Measurements from ENCODE around the gene SH3GL1.

SH3GL1 gene

GRCh38 chr19:4362101-4362828 lies 38.1 kb downstream of the SH3GL1 start:
- no peak for TF ChIP-seq CTCF (IDR thresholded peaks at IDR 0.05; ENCODE audit: low read depth, low read length, missing control alignments)
- no peak overlapping the region for H3K4me3 ChIP-seq (replicated peaks; ENCODE audit: low read depth, low read length)
- DNase-seq (ENCODE audit: extremely low read depth, low read depth): no peak

- no peak for TF ChIP-seq CTCF (IDR thresholded peaks at IDR 0.05; ENCODE audit: low read depth, low read length, missing control alignments)
- no peak overlapping the region for H3K4me3 ChIP-seq (replicated peaks; ENCODE audit: low read depth, low read length)
- no peak for DNase-seq (ENCODE audit: extremely low read depth, low read depth)
Measured at GRCh38 chr19:4361152-4362046, 38.9 kb downstream of the SH3GL1 start.

DNA sequence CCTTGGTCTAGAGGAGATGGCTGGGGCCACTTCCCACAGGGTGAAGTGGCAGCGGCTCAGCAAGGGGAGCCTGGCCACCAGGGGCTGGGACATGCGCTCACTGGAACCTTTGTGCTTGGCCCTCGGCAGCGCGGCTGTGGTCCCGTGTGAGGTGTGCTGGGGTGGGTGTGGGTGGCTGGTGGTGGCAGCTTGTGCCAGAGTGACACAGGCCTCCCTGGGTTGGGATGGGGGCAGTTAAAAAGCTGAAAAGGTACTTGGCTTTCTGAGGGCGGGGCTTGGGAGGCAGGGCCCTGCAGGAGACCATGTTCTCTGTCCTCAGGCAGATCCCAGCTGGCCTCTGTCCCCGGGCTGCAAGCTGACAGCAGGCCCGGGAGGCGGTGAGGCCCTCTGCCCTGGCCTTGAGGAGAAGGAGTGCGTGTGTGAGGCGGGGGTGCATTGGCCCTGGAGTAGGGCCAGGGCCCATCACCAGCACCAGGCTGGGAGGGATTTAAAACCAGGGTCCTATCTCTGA lies 39.7 kb downstream of the SH3GL1 start:
- no peak for DNase-seq (ENCODE audit: extremely low read depth, low read depth)
- no peak for TF ChIP-seq CTCF (IDR thresholded peaks at IDR 0.05; ENCODE audit: low read depth, low read length, missing control alignments)
- H3K4me3 ChIP-seq (replicated peaks; ENCODE audit: low read depth, low read length): no peak overlapping the region

DNA sequence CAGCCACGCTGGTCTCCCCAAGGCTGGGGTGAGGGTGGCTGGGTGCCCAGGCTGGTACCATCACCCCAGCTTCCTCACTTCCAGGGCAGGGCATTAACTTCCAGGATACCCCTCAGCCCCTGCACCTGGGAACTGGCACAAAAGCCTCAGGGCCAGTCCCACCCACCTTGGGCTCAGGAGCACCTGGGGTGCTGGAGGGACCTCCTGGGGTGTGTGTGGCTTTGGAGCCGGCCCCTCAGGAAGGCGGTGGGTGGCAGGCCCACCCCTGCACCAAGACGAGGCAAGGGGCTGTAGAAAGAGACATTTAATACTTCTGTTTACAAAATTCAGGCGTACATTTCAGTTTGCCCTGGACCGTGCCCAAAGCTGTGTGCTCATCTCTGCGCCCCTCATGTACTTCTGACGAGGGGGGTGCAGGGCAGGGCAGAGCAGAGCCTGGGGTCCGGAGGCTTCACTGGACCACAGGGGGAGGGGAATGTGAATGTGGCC lies 40.2 kb downstream of the SH3GL1 start:
- H3K4me3 ChIP-seq (replicated peaks; ENCODE audit: low read depth, low read length): no peak overlapping the region
- no peak for TF ChIP-seq CTCF (IDR thresholded peaks at IDR 0.05; ENCODE audit: low read depth, low read length, missing control alignments)
- DNase-seq (ENCODE audit: extremely low read depth, low read depth): no peak

DNA sequence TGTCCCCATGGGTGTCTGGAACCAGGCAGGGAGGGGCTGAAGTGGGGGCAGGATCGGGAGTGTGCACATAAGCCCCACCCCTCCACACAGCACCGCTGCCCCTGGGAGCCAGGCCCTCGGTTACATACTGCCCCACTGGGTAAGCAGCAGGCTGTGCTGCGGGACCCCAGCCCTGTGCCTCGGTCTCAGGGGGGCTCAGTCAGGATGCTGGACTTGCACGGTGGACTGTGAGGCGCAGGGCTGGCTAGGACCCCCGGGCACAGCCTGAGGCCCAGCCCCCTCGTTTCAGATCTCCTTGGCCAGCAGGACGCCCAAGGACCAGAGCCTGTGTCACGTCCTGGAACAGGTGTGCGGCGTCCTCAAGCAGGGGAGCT lies 40.7 kb downstream of the SH3GL1 start:
- no peak for DNase-seq (ENCODE audit: extremely low read depth, low read depth)
- no peak for TF ChIP-seq CTCF (IDR thresholded peaks at IDR 0.05; ENCODE audit: low read depth, low read length, missing control alignments)
- H3K4me3 ChIP-seq (replicated peaks; ENCODE audit: low read depth, low read length): no peak overlapping the region

DNA sequence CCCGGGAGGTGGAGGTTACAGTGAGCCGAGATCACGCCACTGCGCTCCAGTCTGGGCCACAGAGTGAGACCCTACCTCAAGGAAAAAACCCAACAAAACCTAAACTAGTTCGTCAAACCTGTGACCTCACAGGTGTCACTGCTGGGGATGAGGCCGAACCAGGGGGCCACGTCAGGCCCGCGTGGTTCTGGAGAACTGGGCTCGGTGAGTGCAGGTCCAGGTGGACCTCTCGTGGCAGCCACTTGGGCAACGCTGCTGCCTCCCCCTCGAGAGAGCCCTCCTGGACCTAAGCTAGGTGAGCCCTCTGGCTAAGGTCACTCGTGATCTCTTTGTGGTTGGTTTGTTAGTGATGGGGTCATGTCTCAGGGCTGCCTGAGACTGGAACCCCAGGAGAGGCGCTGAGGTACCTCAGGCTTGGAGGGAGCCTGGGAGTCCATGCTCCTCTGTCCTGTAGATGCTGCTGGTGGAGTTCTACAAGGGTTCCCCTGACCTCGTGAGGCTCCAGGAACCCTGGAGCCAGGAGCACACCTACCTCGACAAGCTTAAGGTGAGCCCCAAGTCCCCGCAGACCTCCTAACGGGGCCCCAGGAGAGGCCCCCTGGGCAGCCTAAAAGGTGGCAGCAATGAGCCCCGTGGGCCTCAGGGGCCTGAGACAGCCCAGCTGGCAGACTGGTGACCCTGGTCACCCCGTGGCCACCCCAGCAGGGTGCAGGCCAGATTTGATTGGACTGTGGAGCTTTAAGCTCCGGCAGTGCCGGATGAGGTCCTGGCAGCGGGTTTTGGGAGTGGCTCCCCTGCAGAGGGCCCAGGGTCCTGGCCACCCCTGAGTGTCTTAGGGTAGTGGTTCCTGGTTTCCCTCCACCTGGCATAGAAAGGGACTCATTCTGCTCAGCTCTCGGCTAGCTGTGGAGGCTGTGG lies 41.4 kb downstream of the SH3GL1 start:
- H3K4me3 ChIP-seq (replicated peaks; ENCODE audit: low read depth, low read length): no peak overlapping the region
- DNase-seq (ENCODE audit: extremely low read depth, low read depth): no peak
- TF ChIP-seq CTCF (IDR thresholded peaks at IDR 0.05; ENCODE audit: low read depth, low read length, missing control alignments): no peak

All from HFF-Myc (cell line).